ENCODE measurements around the gene HNRNPA2B1. TPM values are rescaled to one million over a fixed set of nuclear protein-coding genes. Genes with fewer than 3 reads are reported as not detected.

The HNRNPA2B1 gene
- total and polyA plus RNA-seq, 2 of the 8 experiments (the other 6 are each of a cell fraction or from before 2014, with no cell fraction given): 276 to 1,255 TPM

- TF ChIP-seq CTCF (IDR thresholded peaks at IDR 0.05; ENCODE audit: control extremely low read depth in 1 of 3, insufficient read depth in 1 of 3, low read depth in 1 of 3, low read length in 3 of 3) (no peak), CTBP2 (IDR thresholded peaks at IDR 0.05; ENCODE audit: borderline replicate concordance, insufficient read depth, insufficient read length, low read length) (no peak), SIRT6 (IDR thresholded peaks at IDR 0.05; ENCODE audit: low read length) (peak; percentile 91), POLR2A (IDR thresholded peaks at IDR 0.05; ENCODE audit: control extremely low read depth in 1 of 2, low read depth in 2 of 2, low read length in 2 of 2) (peak; percentile 89 to 92), RBBP5 (IDR thresholded peaks at IDR 0.05; ENCODE audit: borderline replicate concordance, low read depth, low read length) (no peak)
These were observed 13.0 kb downstream of the HNRNPA2B1 start (continued) for GRCh38 chr7:26187380-26188205.

Measured in H1 (cell line).